HG02623 (cell line): ENCODE data around the gene CFAP99.
"Not testable (repeated sequence)": the region's sequence is repeated elsewhere in the genome, so short reads cannot be mapped to it uniquely, and the experiment has no call there.

Source experiments
- ATAC-seq: cut with Tn5 transposase; IDR thresholded peaks from one replicate; pipeline ENCODE4 v1.9.1; 2021; ENCODE audit warnings: moderate library complexity; ENCODE audit not compliant: unreplicated experiment

Gene CFAP99

DNA sequence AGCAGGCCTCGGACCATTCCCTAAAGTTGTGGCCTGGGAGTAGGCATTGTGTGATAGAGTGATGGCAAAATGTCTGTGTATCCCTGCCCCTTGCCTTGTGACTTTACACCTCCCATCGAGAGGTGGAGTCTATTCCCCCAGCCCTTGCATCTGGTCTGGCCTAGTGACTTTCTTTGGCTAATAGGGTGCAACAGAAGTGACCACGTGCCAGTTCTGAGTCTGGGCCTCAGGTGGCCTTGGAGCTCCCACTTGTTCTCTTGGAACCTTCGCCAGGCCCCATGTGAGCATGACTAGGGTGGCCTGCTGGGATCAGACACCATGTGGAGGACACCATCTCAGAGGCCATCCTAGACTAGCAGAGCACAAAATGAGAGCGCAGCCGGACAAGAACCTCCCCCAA, 46.3 kb downstream of the CFAP99 start:
- ATAC-seq, result no peak

DNA sequence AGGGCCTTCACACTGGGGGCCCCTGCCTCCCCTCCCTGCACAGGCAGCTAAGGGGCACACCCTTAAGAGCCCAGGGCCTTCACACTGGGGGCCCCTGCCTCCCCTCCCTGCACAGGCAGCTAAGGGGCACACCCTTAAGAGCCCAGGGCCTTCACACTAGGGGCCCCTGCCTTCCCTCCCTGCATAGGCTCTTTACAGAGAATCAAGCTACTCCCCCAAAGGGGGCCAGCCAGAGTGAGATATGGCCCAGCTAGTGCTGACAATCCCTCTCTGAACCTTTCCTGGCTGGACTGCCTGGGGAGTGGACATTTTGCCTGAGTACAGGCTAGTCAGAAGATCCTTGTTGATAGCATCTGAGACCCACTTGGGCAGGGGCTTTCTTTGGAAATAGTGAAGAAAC, 46.8 kb downstream of the CFAP99 start:
- not testable (repeated sequence) for ATAC-seq

DNA sequence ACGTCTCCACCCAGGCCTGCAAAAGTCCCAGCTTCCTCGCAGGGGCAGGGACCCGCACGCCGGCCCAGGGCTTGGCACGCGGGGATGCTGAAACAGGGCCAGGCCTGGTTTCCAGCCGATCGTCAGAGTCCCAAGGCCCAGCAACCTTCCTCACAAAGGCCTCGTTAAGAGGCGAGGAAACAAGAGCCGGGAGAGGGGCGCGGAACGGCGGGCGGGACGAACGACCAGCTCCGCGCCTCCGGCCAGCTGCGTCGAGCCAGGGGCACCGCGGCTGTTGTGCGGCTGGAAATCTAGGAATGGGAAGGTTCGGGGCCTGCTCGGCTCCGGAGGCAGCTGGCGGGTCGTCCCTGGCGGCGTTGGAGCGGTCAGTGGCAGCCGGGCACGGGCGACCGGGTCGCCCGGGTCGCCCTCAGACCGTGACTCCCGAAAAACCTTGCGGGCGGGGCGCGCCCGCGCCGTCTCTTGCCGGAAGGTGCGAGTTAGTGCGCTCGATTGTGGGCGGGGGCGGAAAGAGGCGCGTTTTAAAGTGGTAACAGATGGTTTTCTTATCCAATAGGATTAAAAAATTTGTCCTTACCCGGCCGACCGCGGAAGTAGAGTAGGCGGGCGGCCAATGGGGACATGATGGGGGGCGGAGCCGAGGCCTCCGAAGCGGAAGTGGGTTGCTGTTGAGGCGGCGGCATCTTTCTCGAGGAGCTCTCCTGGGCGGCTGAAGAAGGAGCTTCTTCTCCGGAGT, 49.9 kb downstream of the CFAP99 start, which contains the start of gene RNF4:
Gene RNF4, plus strand, starts transcription at position 651 of the 736 bp plus-strand sequence. CDS start 21,388 bp downstream, outside the sequence.
- peak; percentile 83 for ATAC-seq

DNA sequence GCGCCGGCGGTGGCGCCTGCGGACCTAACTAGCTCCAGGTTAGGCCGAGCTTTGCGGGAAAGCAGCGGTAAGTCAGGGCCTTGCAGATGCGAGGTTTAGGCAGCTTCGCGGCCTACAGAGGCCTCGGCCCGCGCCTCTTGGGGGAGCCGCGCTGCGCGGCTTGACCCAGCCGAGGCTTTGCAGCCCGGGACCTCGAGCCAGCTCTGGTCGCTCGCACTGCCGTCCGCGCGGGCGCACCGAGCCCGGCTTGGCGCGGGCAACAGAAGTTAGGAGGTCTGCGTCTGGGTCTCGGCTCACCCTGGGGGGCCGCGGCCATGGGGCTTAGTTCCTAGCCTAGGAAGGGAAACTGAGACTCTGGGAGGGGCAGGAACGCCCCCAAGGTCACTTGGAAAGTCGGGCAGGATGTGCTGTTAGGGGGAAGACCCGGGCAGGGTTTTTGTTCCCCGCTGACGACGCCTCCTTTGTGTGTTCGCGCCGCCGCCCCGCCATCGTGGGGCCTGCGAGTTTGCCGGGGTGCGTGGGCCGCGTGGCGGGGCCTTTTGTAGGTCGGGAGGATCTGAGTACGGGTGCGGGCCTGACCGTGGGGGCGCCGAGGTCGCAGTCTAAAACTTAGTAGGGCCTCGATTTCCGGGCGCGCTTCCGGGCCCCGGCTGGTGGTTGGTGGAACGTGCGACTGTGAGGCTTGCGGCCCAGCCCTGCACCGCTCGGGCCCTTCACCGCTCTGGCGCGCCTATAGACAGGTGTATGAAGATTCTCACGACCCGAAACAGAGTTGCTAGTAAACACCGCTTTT, 50.6 kb downstream of the CFAP99 start:
- peak; percentile 40 for ATAC-seq

DNA sequence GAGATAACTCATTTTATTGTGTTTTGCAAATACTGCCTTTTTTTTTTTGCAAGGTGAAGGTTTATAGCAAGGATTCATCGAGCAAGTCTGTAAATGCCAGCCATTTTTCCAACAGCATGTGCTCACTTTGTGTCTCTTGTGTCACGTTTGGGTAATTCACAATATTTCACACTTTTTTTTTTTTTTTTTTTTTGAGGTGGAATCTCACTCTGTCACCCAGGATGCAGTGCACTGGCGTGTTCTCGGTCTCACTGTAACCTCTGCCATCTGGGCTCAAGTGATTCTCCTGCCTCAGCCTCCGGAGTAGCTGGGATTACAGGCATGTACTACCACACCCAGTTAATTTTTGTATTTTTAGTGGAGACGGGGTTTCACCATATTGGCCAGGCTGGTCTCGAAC, 52.0 kb downstream of the CFAP99 start:
- no peak for ATAC-seq

DNA sequence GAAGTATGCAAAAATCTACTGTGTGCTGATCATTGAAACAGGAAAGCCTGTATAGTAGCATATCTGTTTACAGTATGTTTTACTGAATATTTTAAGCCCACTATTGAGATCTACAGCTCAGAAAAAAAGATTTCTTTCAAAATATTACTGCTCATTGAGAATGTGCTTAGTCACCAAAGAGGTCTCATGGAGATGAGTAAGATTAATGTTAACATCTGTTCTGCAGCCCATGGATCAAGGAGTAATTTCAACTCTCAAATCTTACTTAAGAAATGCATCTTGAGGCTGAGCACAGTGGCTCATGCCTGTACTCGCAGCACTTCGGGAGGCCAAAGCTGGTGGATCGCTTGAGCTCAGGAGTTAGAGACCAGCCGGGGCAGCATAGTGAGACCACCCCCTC, 53.4 kb downstream of the CFAP99 start:
- no peak for ATAC-seq

DNA sequence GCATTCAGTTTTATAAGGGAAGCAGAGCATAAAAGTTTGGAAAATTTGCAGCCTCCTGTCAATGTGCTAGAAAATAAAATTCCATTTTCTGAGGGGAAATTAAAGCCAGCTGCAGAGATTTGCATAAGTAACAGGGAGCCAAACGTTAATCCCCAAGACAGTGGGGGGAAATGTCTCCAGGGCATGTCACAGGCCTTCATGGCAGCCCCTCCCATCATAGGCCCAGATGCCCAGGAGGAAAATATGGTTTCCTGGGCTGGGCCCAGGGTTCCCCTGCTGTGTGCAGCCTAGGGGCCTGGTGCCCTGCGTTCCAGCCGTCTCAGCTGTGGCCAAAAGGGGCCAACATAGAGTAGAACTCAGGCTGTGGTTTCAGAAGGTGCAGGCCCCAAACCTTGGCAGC, 59.5 kb downstream of the CFAP99 start:
- no peak for ATAC-seq

DNA sequence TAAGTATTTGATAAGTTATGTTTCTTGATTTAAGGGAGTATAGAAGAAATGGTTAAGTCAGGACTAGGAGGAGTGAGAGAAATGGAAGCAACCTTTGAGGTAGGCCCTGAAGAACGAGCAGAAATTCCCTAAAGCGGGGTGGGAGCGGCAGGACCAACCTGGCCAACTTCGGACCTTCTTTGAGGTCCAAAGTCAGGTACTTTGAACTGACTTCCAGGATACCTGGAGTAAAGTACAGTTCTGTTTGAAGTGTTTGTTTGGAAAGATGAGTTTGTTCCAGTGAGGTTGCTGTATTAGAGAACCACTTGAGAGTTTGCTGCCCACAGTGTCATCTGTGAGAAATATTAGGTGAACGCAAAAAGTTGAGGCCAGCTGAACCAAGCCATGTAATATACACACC, 61.9 kb downstream of the CFAP99 start:
- no peak for ATAC-seq

DNA sequence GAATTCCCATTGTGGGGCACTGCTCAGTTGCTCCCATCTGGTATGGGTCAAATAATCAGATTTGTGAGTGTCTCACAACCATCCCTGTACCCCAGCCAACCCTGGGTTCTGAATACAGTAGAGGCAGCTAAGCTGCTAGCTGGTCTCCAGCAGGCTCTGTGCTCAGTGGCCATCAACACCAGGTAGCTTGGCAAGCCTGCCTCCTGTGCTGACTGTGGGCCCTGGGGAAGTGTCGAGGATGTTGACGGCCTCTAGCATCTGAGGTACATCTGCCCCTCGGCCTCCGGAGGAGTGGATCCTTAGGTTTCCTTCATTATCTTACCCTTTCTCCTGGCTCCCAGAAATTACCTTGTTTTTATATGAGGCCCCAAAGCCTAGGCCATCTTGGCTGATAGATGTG, 63.4 kb downstream of the CFAP99 start:
- ATAC-seq, result no peak

DNA sequence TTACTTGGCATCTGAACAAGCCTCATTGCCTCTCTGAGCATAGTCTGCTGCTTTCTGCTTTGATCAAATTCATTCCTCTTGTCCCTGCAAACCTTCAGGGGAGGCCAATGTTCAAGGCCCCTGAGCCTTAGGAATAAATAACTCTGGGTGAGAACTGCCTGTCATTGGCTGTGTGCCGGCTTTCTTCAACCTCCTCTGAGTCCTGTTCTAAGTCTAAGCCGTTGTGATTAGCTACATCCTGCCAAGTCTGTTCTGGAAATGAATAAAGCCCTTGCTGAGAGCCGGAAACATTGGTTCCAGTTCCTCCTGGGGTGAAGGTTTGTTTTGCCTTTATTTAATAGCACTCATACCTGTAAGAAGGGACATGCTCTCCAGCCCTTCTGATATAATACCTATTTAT, 63.9 kb downstream of the CFAP99 start:
- no peak for ATAC-seq

DNA sequence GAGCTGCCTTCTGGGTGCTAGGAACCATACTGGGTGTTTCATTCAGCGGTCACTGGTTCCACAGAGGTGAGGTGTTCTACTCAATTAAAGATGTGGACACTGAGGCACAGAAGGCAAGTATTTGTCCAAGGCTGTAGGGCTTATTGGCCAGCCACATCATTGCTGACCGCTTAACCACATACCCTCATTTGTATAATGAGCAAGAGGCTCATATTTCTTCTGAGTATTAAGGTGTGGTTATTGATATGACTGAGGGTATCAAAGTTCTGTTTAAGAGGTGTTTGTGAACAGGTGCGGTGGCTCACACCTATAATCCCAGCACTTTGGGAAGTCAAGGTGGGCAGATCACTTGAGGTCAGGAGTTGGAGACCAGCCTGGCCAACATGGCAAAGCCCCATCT, 64.5 kb downstream of the CFAP99 start:
- ATAC-seq, result no peak

DNA sequence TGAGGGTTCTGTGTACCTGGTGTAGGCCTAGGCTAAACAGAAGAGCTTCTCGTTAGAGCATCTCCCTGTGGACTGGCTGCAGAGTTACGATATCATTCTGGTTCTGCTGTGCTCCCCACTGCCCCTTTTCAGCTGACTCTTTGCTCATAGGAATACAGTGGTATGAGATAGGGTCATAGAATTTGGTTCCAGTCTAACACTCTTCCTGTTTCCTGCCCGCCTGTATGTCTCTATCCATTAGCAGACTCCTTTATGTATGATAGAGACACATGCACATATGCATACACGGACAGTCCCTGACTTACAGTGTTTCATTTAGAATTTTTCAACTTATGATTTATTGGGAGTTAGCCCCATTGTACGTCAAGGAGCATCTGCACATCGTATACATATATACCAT, 65.4 kb downstream of the CFAP99 start:
- ATAC-seq, result no peak

DNA sequence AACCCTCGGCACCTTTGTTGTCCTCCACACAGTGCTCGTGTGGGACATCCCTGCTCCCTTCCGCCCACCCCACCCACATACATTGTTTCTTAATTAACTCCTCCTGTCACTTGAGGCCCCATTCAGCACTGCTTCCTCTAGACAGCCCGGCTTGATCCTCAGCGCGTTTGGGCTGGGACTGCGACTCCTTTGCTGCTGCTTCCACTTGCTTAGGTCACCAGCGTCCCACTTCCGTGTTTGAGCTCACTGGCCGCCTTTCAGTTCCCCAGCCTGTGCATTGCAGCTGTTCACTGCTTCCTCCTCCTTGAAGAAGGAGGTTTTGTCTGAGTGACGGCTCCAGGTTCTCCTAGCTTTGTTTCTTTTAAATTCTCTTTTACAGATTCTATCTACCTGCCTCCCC, 66.2 kb downstream of the CFAP99 start:
- peak; percentile 69 for ATAC-seq

DNA sequence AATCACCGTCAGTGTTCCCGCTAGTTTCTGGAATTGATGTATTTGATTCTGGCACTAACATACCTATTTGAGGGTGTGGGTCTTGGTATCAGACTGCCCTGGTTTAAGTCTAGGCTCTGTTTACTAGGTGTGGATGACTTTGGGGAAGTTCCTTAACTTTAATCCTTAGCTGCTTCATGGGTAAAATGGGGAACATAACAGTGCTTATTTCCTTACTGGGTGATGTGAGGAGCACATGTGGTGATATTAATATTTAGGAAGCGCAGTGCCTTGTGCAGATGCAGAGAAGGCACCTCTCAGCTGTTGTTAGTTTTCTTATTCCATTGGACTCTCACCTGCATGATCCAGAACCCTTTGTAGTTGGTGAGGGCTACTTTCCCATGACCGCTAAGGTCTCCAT, 67.2 kb downstream of the CFAP99 start:
- ATAC-seq, result no peak

DNA sequence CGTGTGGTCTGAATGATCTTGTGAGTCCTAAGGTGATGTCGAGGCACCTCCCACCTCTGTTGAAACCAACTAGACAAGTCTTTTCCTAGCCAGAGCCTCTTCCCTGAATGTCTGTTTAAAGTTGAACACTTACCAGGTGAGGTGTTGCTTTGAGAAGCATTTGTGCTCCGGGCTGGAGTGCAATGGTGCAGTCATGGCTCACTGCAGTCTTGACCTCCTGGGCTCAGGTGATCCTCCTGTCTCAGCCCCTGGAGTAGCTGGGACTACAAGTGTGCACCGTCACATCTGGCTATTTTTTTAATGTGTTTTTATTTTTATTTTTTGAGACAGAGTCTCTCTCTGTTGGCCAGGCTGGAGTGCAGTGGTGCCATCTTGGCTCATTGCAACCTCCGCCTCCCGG, 68.2 kb downstream of the CFAP99 start:
- ATAC-seq, result no peak

DNA sequence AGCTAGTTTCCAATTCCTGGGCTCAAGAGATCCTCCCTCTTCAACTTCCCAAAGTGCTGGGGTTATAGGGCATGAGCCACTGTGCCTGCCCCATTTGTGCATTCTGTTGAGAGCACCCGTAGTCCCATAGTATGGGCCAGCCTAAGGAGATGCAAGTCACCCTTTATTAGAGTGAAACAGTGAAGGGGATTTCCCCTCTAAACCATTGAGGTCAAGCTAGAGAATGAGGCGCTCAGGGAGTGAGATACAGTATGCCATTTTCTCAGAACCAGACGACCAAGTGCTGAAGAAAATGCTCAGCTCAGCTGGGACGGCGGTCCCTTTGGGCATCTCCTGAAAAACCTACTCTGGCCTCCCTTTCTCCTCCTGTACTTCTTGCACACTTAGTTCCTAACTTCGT, 68.9 kb downstream of the CFAP99 start:
- ATAC-seq, result peak; percentile 50

DNA sequence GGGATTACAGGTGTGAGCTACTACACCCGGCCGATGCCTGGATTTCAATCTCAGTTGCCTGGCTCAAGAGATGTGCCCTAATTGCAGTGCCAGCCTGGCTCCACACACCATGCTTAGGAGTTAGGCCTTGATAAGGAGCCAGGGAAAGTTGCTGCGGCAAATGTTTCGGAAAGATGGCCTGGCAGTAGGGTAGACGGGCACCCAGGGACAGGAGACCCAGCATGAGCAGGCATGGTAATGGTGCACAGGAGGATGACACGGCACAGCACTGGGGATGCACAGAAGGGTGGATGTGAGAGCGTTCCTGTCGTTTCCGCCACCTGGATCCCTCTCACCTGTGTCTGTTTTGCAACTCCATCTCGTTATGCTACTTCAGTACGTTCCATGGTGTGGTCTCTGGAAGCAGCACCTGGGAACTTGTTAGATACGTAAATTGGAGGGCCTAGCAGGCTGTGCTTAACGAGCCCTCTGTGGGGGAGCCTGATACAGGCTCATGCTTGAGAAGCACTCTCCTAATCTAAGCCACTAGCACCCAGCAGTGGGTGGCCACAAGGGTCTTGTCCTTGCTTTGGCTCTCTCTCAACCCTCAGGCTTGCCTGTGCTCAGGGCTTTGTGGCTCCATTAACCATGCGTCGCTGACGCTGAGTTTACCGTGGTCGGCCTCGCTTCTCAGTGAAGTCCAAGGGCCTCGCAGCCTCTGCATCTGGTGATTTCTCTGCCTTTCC, 70.5 kb downstream of the CFAP99 start:
- no peak for ATAC-seq

DNA sequence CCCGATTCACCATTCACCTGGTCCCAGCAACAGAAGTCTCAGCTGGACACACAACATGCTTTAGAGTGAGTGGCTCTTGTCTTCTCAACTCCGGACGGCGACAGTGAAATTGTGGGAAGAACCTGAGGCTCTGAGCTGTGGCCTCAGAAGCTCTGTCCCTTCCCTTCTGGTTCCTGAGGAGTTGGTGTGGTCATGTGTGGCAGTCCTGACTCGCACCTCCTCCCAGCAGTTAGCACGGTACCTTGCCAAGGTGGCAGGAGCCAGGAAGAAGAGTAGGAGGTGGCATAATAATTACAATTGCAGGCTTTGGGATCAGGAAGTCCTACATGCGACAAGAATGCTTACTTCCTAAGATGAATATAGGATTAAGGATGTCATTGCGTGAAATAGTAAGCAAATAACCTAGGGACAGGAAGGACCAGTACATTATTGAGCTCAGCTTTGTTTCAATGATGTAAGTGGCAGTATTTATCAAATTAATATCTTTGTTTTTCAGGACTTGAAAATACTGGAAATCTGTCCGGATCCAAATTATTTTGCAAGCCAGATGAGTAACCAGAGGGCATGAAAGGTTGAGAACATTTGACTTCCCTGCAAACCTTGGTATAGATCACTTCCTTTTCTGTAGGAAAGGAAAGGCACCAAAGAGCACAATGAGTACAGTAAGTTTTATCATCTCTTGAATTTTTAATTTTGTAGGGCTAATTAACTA, 71.2 kb downstream of the CFAP99 start:
- no peak for ATAC-seq

DNA sequence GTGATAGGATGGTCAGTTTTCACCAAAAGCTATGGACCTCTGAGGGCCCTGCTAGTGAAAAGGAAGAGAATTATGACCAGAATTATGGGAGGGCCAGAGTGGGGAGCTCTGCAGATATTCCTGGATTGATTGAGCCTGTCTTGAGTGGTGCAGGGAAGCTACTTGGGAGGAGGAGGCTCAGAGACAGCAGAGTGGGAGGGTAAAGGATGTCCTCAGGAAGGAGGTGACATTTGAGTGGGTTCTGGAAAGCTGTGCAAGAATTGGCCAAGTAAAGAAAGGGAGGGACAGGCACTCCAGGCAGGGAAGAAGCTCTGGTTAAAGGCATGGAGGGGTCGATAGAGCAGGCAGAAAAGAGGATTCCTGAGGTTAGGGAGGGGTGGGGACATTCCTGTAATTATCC, 74.2 kb downstream of the CFAP99 start:
- no peak for ATAC-seq

DNA sequence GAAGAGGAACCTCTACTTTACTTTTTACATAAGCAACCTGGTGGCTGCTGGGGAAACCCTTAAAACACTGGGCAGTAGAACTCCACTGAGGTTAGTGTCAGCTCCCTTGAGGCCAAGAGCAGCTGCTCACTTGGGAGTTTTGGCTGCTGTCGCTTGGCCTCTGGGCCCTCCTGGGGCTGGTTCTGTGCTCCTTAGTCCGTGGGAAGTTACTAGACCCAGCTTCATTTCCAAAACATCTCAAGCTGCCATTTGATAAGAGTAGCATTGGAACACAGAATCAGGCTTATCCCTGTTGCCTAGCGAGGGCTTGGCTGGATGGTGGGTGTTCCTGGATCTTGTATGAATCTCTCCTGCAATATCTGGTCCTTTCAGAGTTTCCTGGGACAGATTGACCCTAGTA, 76.2 kb downstream of the CFAP99 start:
- ATAC-seq, result no peak

DNA sequence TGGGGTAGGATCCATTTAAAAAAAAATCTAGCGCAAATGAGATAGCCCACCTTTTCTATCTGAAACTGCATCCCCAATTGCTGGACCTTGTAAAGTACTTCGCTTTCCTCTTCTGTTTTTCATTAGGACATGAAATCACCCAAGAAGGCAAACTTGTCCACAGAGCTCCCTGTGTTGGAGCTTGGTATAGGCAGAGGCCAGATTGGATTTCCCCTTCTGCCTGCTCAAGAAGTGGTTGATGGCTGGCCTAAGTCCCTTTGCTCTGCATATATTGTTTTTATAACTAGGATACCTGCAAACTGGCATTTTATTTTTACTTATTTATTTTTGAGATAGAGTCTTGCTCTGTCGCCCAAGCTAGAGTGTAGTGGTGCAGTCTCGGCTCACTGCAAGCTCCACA, 78.6 kb downstream of the CFAP99 start:
- no peak for ATAC-seq
